SK-N-SH (cell line): ENCODE data around the gene MTURN. TPM values are rescaled to one million over a fixed set of nuclear protein-coding genes. Genes with fewer than 3 reads are reported as not detected.

Experiments used
- CTCF ChIA-PET: fragments of 300-600, 350-600 bp; formaldehyde crosslinking; extraction: SDS; loops from one replicate; lab custom pipeline; 2021; lab: Yijun Ruan, JAX
- POLR2A ChIA-PET: fragments of 350-600 bp; sonication (Branson Sonifier 250); formaldehyde crosslinking; extraction: SDS; loops from one replicate; lab custom pipeline; 2020; ENCODE audit warnings: antibody characterized with exemption, inconsistent platforms; lab: Yijun Ruan, JAX
- DNase-seq: peaks from one replicate; pipeline ENCODE4 v3.0.0; 2012
- H2AFZ ChIP-seq: fragments of 200-600 bp; sonication (generic); 2 replicates; pipeline ENCODE4 v1.8.1; 2016; ENCODE audit warnings: antibody characterized with exemption, mild to moderate bottlenecking, low read depth
- H3F3A ChIP-seq: fragments of 200-600 bp; sonication (generic); replicated peaks from 2 replicates; pipeline ENCODE3; 2016; ENCODE audit warnings: antibody characterized with exemption, mild to moderate bottlenecking; ENCODE audit not compliant: insufficient read depth
- H3K27ac ChIP-seq, 2 experiments: fragments of 200-500 bp in 1 of 2; fragments of 200-600 bp in 1 of 2; sonication (Bioruptor generic) in 1 of 2; sonication (generic), shearing (Covaris generic) in 1 of 2; 2 replicates each; pipeline versions ENCODE4 v1.5.1 to v1.6.1; 2014 to 2016; ENCODE audit warnings: low read depth in 2 of 2, inconsistent platforms in 1 of 2, low read length in 1 of 2, mild to moderate bottlenecking in 1 of 2, mixed read lengths in 1 of 2
- H3K27me3 ChIP-seq: fragments of 200-600 bp; sonication (generic), shearing (Covaris generic); 2 replicates; pipeline ENCODE4 v1.6.1; 2016; ENCODE audit warnings: mixed run types; ENCODE audit not compliant: insufficient read depth
- H3K36me3 ChIP-seq, 2 experiments: fragments of 200-500 bp in 1 of 2; fragments of 200-600 bp in 1 of 2; sonication (Bioruptor generic) in 1 of 2; sonication (generic) in 1 of 2; replicated peaks in 1 of 2; 2 replicates each; pipeline versions ENCODE3 to v1.5.1; 2014 to 2016; ENCODE audit warnings: low read length in 1 of 2, mild to moderate bottlenecking in 1 of 2; ENCODE audit not compliant: insufficient read depth in 2 of 2, control insufficient read depth in 1 of 2
- H3K4me1 ChIP-seq, 2 experiments: fragments of 200-500 bp in 1 of 2; fragments of 200-600 bp in 1 of 2; sonication (Bioruptor generic) in 1 of 2; sonication (generic), shearing (Covaris generic) in 1 of 2; 2 replicates each; pipeline versions ENCODE4 v1.5.1 to v1.6.1; 2014 to 2016; ENCODE audit warnings: low read depth in 1 of 2, low read length in 1 of 2, mixed run types in 1 of 2; ENCODE audit not compliant: insufficient read depth in 2 of 2, control insufficient read depth in 1 of 2
- H3K4me2 ChIP-seq: fragments of 200-600 bp; sonication (generic), shearing (Covaris generic); 2 replicates; pipeline ENCODE4 v1.6.1; 2017; ENCODE audit warnings: mixed run types
- H3K4me3 ChIP-seq, 2 experiments: fragments of 200-500 bp in 1 of 2; fragments of 200-600 bp in 1 of 2; sonication (Bioruptor generic) in 1 of 2; sonication (generic), shearing (Covaris generic) in 1 of 2; 2 replicates each; pipeline versions ENCODE4 v1.5.1 to v1.8.1; 2014 to 2016; ENCODE audit warnings: low read depth in 2 of 2, inconsistent platforms in 1 of 2, low read length in 1 of 2, mild to moderate bottlenecking in 1 of 2, mixed read lengths in 1 of 2, moderate library complexity in 1 of 2
- H3K79me2 ChIP-seq: fragments of 200-600 bp; sonication (generic); 2 replicates; pipeline ENCODE4 v1.8.1; 2017; ENCODE audit warnings: mild to moderate bottlenecking; ENCODE audit not compliant: insufficient read depth
- H3K9ac ChIP-seq: fragments of 200-600 bp; sonication (generic); 2 replicates; pipeline ENCODE4 v1.6.1; 2017; ENCODE audit warnings: mixed run types
- H3K9me2 ChIP-seq: fragments of 200-600 bp; sonication (generic); 2 replicates; pipeline ENCODE4 v1.6.1; 2017; ENCODE audit warnings: mixed run types
- H3K9me3 ChIP-seq: fragments of 200-600 bp; sonication (generic); 2 replicates; pipeline ENCODE4 v1.6.1; 2017; ENCODE audit warnings: mixed run types, mild to moderate bottlenecking, moderate library complexity
- H4K20me1 ChIP-seq: fragments of 200-600 bp; sonication (generic); 2 replicates; pipeline ENCODE4 v1.6.1; 2017; ENCODE audit warnings: mild to moderate bottlenecking, mixed run types; ENCODE audit not compliant: insufficient read depth
- EP300 ChIP-seq, 2 experiments: IDR thresholded peaks; 2 replicates each; pipeline versions ENCODE4 v1.4.0 to v1.6.1; 2012; ENCODE audit warnings: borderline replicate concordance in 1 of 2, low read depth in 1 of 2, low read length in 1 of 2
- FOSL2 ChIP-seq: IDR thresholded peaks from 2 replicates; pipeline ENCODE4 v1.4.0; 2012; ENCODE audit warnings: low read depth, mild to moderate bottlenecking, moderate library complexity, borderline replicate concordance
- FOXJ3 ChIP-seq: sonication (generic); formaldehyde crosslinking; IDR thresholded peaks from 2 replicates; pipeline ENCODE4 v1.5.1; 2020; ENCODE audit warnings: mild to moderate bottlenecking, missing genetic modification reagents
- JUND ChIP-seq: IDR thresholded peaks from 2 replicates; pipeline ENCODE4 v1.4.0; 2012
- MAX ChIP-seq: IDR thresholded peaks from 2 replicates; pipeline ENCODE4 v1.4.0; 2012; ENCODE audit warnings: low read depth
- MXI1 ChIP-seq: IDR thresholded peaks from 2 replicates; pipeline ENCODE4 v1.6.1; 2012; ENCODE audit warnings: mild to moderate bottlenecking, low read depth, low read length, improper control_type of control experiment
- NFIC ChIP-seq: IDR thresholded peaks from 2 replicates; pipeline ENCODE4 v1.4.0; 2012; ENCODE audit warnings: borderline replicate concordance
- PBX3 ChIP-seq: IDR thresholded peaks from 2 replicates; pipeline ENCODE4; 2012
- RCOR1 ChIP-seq: fragments of 150-350 bp; IDR thresholded peaks from 2 replicates; pipeline ENCODE4 v1.6.1; 2017; ENCODE audit warnings: antibody characterized with exemption, low read length
- RFX5 ChIP-seq: IDR thresholded peaks from 2 replicates; pipeline ENCODE4 v1.6.1; 2012; ENCODE audit warnings: mild to moderate bottlenecking, improper control_type of control experiment, low read length
- RXRA ChIP-seq: IDR thresholded peaks from 2 replicates; pipeline ENCODE4 v1.4.0; 2012; ENCODE audit warnings: low read depth, mild to moderate bottlenecking, borderline replicate concordance
- SMC3 ChIP-seq: IDR thresholded peaks from 2 replicates; pipeline ENCODE4 v1.6.1; 2012; ENCODE audit warnings: low read depth, low read length, improper control_type of control experiment
- TCF12 ChIP-seq: IDR thresholded peaks from 2 replicates; pipeline ENCODE4 v1.4.0; 2012
- TEAD4 ChIP-seq: IDR thresholded peaks from 2 replicates; pipeline ENCODE4 v1.4.0; 2012; ENCODE audit warnings: mild to moderate bottlenecking, borderline replicate concordance; ENCODE audit not compliant: insufficient read depth
- YY1 ChIP-seq: IDR thresholded peaks from 2 replicates; pipeline ENCODE4 v1.4.0; 2012; ENCODE audit warnings: low read depth, mild to moderate bottlenecking
- WGBS: methylation state at CpG from one replicate; pipeline ENCODE4 v1.1.6; 2017; ENCODE audit warnings: low lambda C conversion rate; 5-methylcytosine and 5-hydroxymethylcytosine counted together
- polyA plus RNA-seq, 3 experiments: library from polyadenylated mRNA; depleted of rRNA; stranded (reverse); fragments of >200 nt; gene quantifications; 2 replicates each; pipeline ENCODE4 v1.2.3, GENCODE V29; 2012

The MTURN gene
- polyA plus RNA-seq, 1 of the 3 experiments (the other 2 are of a cell fraction) = 9.0 TPM

- Histone ChIP-seq H3K27ac (peak overlapping the region in 1 of 2 experiments; percentile 74; a peak in 3 of 4 replicates), H3K79me2 (no peaks in the 10 kb centered on the region), H3K9me2 (no peaks in the 10 kb centered on the region), H3K9ac (peak overlapping the region; percentile 11; the same call in 1 of the 2 replicates), H4K20me1 (no peaks in the 10 kb centered on the region), H3K4me1 (peaks cover 0 to 8% of the 10 kb centered on the region in 2 experiments; a peak in 2 of 4 replicates), H3K9me3 (no peaks in the 10 kb centered on the region), H3K4me3 (no peak overlapping the region), H3F3A (peaks cover 22% of the 10 kb centered on the region), H3K27me3 (no peaks in the 10 kb centered on the region), H3K36me3 (peaks cover 0 to 10% of the 10 kb centered on the region in 2 experiments), H3K4me2 (peak overlapping the region; percentile 31), H2AFZ (0 out of 2 replicates have a peak overlapping the region, but pooled peaks have one; percentile 12)
- POLR2A ChIA-PET = no interaction called here
- DNase-seq = no peak
- TF ChIP-seq NFIC (peak; percentile 57; the same call in 1 of the 2 replicates), JUND (peak; percentile 69), TCF12 (peak; percentile 52), SMC3 (no peak), MAX (peak; percentile 31; the same call in 1 of the 2 replicates), TEAD4 (peak; percentile 59; the same call in 1 of the 2 replicates), FOXJ3 (no peak), YY1 (peak; percentile 27; the same call in 1 of the 2 replicates), RXRA (0 out of 2 replicates have a peak, but pooled peaks have one; percentile 29), RFX5 (no peak), EP300 (IDR thresholded peaks at IDR 0.05; ENCODE audit: borderline replicate concordance in 1 of 2, low read depth in 1 of 2, low read length in 1 of 2) (0 out of 4 replicates have a peak, but pooled peaks of 1 of the 2 experiments have one; percentile 45), PBX3 (peak; percentile 8), FOSL2 (peak; percentile 87; the same call in 1 of the 2 replicates), MXI1 (no peak), RCOR1 (no peak)
- WGBS = 20% methylated on average over 2 of the region's 2 CpGs
- CTCF ChIA-PET = interaction anchor here (0.9 to 1.8 kb wide), 4 partner anchors 17 to 84 kb away, joined by 3 to 11 read pairs (median 3); no protein-coding TSS in a partner anchor
Observed at GRCh38 chr7:30091491-30091912, 43.3 kb upstream of the MTURN start.

- Histone ChIP-seq H2AFZ (no peak overlapping the region), H3F3A (peaks cover 22% of the 10 kb centered on the region), H3K9me3 (no peaks in the 10 kb centered on the region), H3K79me2 (no peaks in the 10 kb centered on the region), H4K20me1 (no peaks in the 10 kb centered on the region), H3K27ac (peak overlapping the region in 1 of 2 experiments; percentile 74; a peak in 3 of 4 replicates), H3K9ac (peak overlapping the region; percentile 11; the same call in 1 of the 2 replicates), H3K9me2 (no peaks in the 10 kb centered on the region), H3K27me3 (no peaks in the 10 kb centered on the region), H3K4me2 (peak overlapping the region; percentile 31), H3K4me1 (peaks cover 0 to 8% of the 10 kb centered on the region in 2 experiments; a peak in 2 of 4 replicates), H3K36me3 (peaks cover 0 to 5% of the 10 kb centered on the region in 2 experiments), H3K4me3 (no peak overlapping the region)
- no peak for DNase-seq
- WGBS = 93% methylated on average over 5 of the region's 5 CpGs
- POLR2A ChIA-PET = no interaction called here
- TF ChIP-seq MXI1 (no peak), EP300 (IDR thresholded peaks at IDR 0.05; ENCODE audit: borderline replicate concordance in 1 of 2, low read depth in 1 of 2, low read length in 1 of 2) (no peak)
- CTCF ChIA-PET = interaction anchor here (0.9 to 1.8 kb wide), 3 partner anchors 18 to 30 kb away, joined by 3 to 11 read pairs (median 3); no protein-coding TSS in a partner anchor
Observed at GRCh38 chr7:30091987-30092386, 42.8 kb upstream of the MTURN start.
